SU-DHL-6 (cell line): ENCODE measurements around the gene CCND2.

Source experiments
- CTCF ChIP-seq: fragments of 200-600 bp; sonication (generic); IDR thresholded peaks from one replicate; pipeline ENCODE4 v1.5.1; 2017; ENCODE audit warnings: antibody characterized with exemption, mild to moderate bottlenecking, low read length, moderate library complexity; ENCODE audit not compliant: insufficient read depth, poor library complexity, severe bottlenecking
- EZH2phosphoT487 ChIP-seq: fragments of 200-600 bp; sonication (generic), shearing (Covaris generic); conservative IDR thresholded peaks from 2 replicates; pipeline ENCODE4 v1.6.1; 2018; ENCODE audit warnings: mild to moderate bottlenecking, antibody characterized with exemption, low read length, moderate library complexity, mixed read lengths

GRCh38 chr12:4286228-4286627 is 12.7 kb downstream of the CCND2 start:
- TF ChIP-seq CTCF: no peak
- no peak for TF ChIP-seq EZH2phosphoT487
